ENCODE measurements around the gene GPR31.

- TF ChIP-seq POLR2A (IDR thresholded peaks at IDR 0.05; ENCODE audit: low read depth, low read length), result no peak
- TF ChIP-seq PAX5 (IDR thresholded peaks at IDR 0.05; ENCODE audit: insufficient read depth, low read length, severe bottlenecking), result no peak
- no peak for TF ChIP-seq POLR2AphosphoS5 (IDR thresholded peaks at IDR 0.05; ENCODE audit: low read depth, low read length)
- TF ChIP-seq SPI1 (IDR thresholded peaks at IDR 0.05; ENCODE audit: low read depth, low read length), result no peak
These were observed 6.1 kb downstream of the GPR31 start for GRCh38 chr6:167151648-167152047.

Measured in GM12891 (cell line).